SIG-M5 treated with dmso at 0.1 percent for 504 hours (cell line): ENCODE results near the gene NTMT1.
"Not testable (repeated sequence)": the region's sequence is repeated elsewhere in the genome, so short reads cannot be mapped to it uniquely, and the experiment has no call there.

Experiments
- DNase-seq: peaks from one replicate; lab custom pipeline; 2025; ENCODE audit not compliant: unreplicated experiment; lab: John Stamatoyannopoulos, UW

The NTMT1 gene

GRCh38 chr9:129650680-129651235 lies 24.8 kb downstream of the NTMT1 start:
- no peak for DNase-seq

- DNase-seq: no peak
These were observed 28.0 kb downstream of the NTMT1 start for GRCh38 chr9:129653823-129654553.

- no peak for DNase-seq
These were observed 28.6 kb downstream of the NTMT1 start for GRCh38 chr9:129654554-129655040.

- DNase-seq: no peak
These were observed 29.2 kb downstream of the NTMT1 start for GRCh38 chr9:129655154-129655553.

GRCh38 chr9:129655696-129656095 lies 29.7 kb downstream of the NTMT1 start:
- no peak for DNase-seq

- DNase-seq: no peak
These were observed 30.9 kb downstream of the NTMT1 start for GRCh38 chr9:129656795-129657390.

- no peak for DNase-seq
These were observed 35.1 kb downstream of the NTMT1 start for GRCh38 chr9:129661029-129661428.

GRCh38 chr9:129662239-129662638 lies 36.3 kb downstream of the NTMT1 start:
- not testable (repeated sequence) for DNase-seq

- no peak for DNase-seq
These were observed 38.9 kb downstream of the NTMT1 start for GRCh38 chr9:129664746-129665388.

GRCh38 chr9:129665389-129665775 lies 39.4 kb downstream of the NTMT1 start, which contains the start of gene PRRX2:
Gene PRRX2, plus strand, starts transcription at chr9:129665647. Its CDS starts 221 bp downstream, at chr9:129665868.
- DNase-seq: no peak

GRCh38 chr9:129665814-129666520 lies 40.0 kb downstream of the NTMT1 start:
- DNase-seq: no peak

- DNase-seq: no peak
These were observed 40.6 kb downstream of the NTMT1 start for GRCh38 chr9:129666575-129666974.

GRCh38 chr9:129667378-129667777 lies 41.4 kb downstream of the NTMT1 start:
- DNase-seq: no peak

- no peak for DNase-seq
These were observed 41.9 kb downstream of the NTMT1 start for GRCh38 chr9:129667850-129668249.

- no peak for DNase-seq
These were observed 43.3 kb downstream of the NTMT1 start for GRCh38 chr9:129669141-129669718.

GRCh38 chr9:129669946-129670345 lies 44.0 kb downstream of the NTMT1 start:
- no peak for DNase-seq

GRCh38 chr9:129671065-129671464 lies 45.1 kb downstream of the NTMT1 start:
- no peak for DNase-seq

- no peak for DNase-seq
These were observed 45.6 kb downstream of the NTMT1 start for GRCh38 chr9:129671519-129671918.

GRCh38 chr9:129672702-129673101 lies 46.7 kb downstream of the NTMT1 start:
- no peak for DNase-seq

- no peak for DNase-seq
These were observed 47.6 kb downstream of the NTMT1 start for GRCh38 chr9:129673602-129674001.

GRCh38 chr9:129674229-129674628 lies 48.3 kb downstream of the NTMT1 start:
- DNase-seq: no peak
